Gastrocnemius medialis (tissue), 4 donors: Measurements from ENCODE around the gene NXPE1. TPM values are rescaled to one million over a fixed set of nuclear protein-coding genes. Genes with fewer than 3 reads are reported as not detected.

Experiments used
- ATAC-seq, 2 donors: fragments of 150-250 bp; one replicate each; pipeline ENCODE4 v1.9.1; 2016
- DNase-seq, 2 donors: peaks; one replicate each; pipeline ENCODE4 v3.0.0-alpha.2; 2019
- H3K27ac ChIP-seq, 4 donors: fragments of 200-600 bp; sonication (generic); 1 replicate in 1 of 4; 2 replicates in 3 of 4; pipeline ENCODE4 v1.5.1; 2016 to 2018; ENCODE audit warnings: mild to moderate bottlenecking in 2 of 4, moderate library complexity in 1 of 4
- H3K27me3 ChIP-seq, 3 donors: fragments of 200-600 bp; sonication (generic) in 2 of 3; 1 replicate in 1 of 3; 2 replicates in 2 of 3; pipeline versions ENCODE4 v1.5.1 to v1.6.0; 2016 to 2019; ENCODE audit warnings: mild to moderate bottlenecking in 1 of 3, moderate library complexity in 1 of 3
- H3K36me3 ChIP-seq, 2 donors: fragments of 200-600 bp; sonication (generic) in 1 of 2; one replicate each; pipeline ENCODE4 v1.5.1; 2017 to 2018
- H3K4me1 ChIP-seq, 2 donors: fragments of 200-600 bp; sonication (generic) in 1 of 2; one replicate each; pipeline ENCODE4 v1.5.1; 2016 to 2017; ENCODE audit warnings: mild to moderate bottlenecking in 2 of 2
- H3K4me3 ChIP-seq, 4 donors: fragments of 200-600 bp; sonication (generic) in 3 of 4; 1 replicate in 1 of 4; 2 replicates in 3 of 4; pipeline ENCODE4 v1.5.1; 2016 to 2019; ENCODE audit warnings: mild to moderate bottlenecking in 2 of 4
- H3K9me3 ChIP-seq, 3 donors: fragments of 200-600 bp; sonication (generic) in 2 of 3; 1 replicate in 1 of 3; 2 replicates in 2 of 3; pipeline ENCODE4 v1.5.1; 2016 to 2019
- CTCF ChIP-seq, 5 experiments: fragments of 450-650 bp in 3 of 5; fragments of 200-600 bp in 2 of 5; sonication (generic) in 2 of 5; IDR thresholded peaks in 4 of 5; conservative IDR thresholded peaks in 1 of 5; 1 replicate in 4 of 5; 2 replicates in 1 of 5; pipeline ENCODE4 v1.5.1; 2016 to 2019; ENCODE audit warnings: antibody characterized with exemption in 5 of 5, mild to moderate bottlenecking in 3 of 5, moderate library complexity in 3 of 5
- POLR2A ChIP-seq, 2 donors: fragments of 450-650 bp; IDR thresholded peaks; one replicate each; pipeline ENCODE4 v1.6.1; 2017; ENCODE audit warnings: antibody characterized with exemption in 2 of 2, mild to moderate bottlenecking in 2 of 2, moderate library complexity in 2 of 2
- in situ Hi-C, 4 donors: fragments of 200-750 bp; cut with MboI; loops; one replicate each; pipeline versions ENCODE4 v1.15.0 to v1.8.0; 2017; ENCODE audit warnings: low sequenced_read_pairs in 4 of 4
- intact Hi-C: fragments of 100-400 bp; cut with DNase I; formaldehyde crosslinking; loops from one replicate; pipeline ENCODE4 v1.15.1; 2023; ENCODE audit warnings: low total_unique reads
- total RNA-seq, 4 donors: library from RNA; depleted of rRNA; stranded (reverse); fragments of >200 nt; gene quantifications; one replicate each; pipeline versions ENCODE4 v1.1.0 to v1.2.3, GENCODE V29; 2016

Gene NXPE1
- total RNA-seq, 4 donors from 2014 or later, result 0.20 to 2.1 (median 1.2) TPM; not detected in 1

GRCh38 chr11:114483929-114484328, 75.8 kb downstream of the NXPE1 start:
- no peak overlapping the region for H3K4me3 ChIP-seq
- H3K27me3 ChIP-seq, result no peaks in the 10 kb centered on the region
- H3K27ac ChIP-seq, result no peak overlapping the region
- DNase-seq (no peak), ATAC-seq (no peak)
- H3K36me3 ChIP-seq, result no peaks in the 10 kb centered on the region
- no peak for TF ChIP-seq POLR2A (IDR thresholded peaks at IDR 0.05)
- TF ChIP-seq CTCF (IDR thresholded peaks at IDR 0.05 in 4 of 5, conservative IDR thresholded peaks at IDR 0.05 in 1 of 5), result no peak
- H3K9me3 ChIP-seq, result no peaks in the 10 kb centered on the region
- in situ Hi-C loops, result no loop called here
- H3K4me1 ChIP-seq, result no peaks in the 10 kb centered on the region
- intact Hi-C loops, result no loop called here

- TF ChIP-seq POLR2A (IDR thresholded peaks at IDR 0.05), result no peak
- TF ChIP-seq CTCF (IDR thresholded peaks at IDR 0.05 in 4 of 5, conservative IDR thresholded peaks at IDR 0.05 in 1 of 5), result no peak
- Histone ChIP-seq H3K4me1 (peaks cover 0 to 5% of the 10 kb centered on the region in 2 donors), H3K27ac (no peak overlapping the region), H3K9me3 (no peaks in the 10 kb centered on the region), H3K27me3 (no peaks in the 10 kb centered on the region), H3K4me3 (no peak overlapping the region), H3K36me3 (no peaks in the 10 kb centered on the region)
- no peak for DNase-seq
- intact Hi-C loops (no loop called here), in situ Hi-C loops (no loop called here)
- ATAC-seq, result no peak
Observed at GRCh38 chr11:114482114-114482513, 77.6 kb downstream of the NXPE1 start.

- Histone ChIP-seq H3K4me3 (no peak overlapping the region), H3K27ac (no peak overlapping the region), H3K36me3 (no peaks in the 10 kb centered on the region), H3K9me3 (no peaks in the 10 kb centered on the region), H3K4me1 (peaks cover 0 to 5% of the 10 kb centered on the region in 2 donors), H3K27me3 (no peaks in the 10 kb centered on the region)
- intact Hi-C loops (no loop called here), in situ Hi-C loops (no loop called here)
- no peak for DNase-seq
- ATAC-seq, result no peak
- TF ChIP-seq CTCF (IDR thresholded peaks at IDR 0.05 in 4 of 5, conservative IDR thresholded peaks at IDR 0.05 in 1 of 5) (no peak), POLR2A (IDR thresholded peaks at IDR 0.05) (no peak)
Observed at GRCh38 chr11:114479331-114479730, 80.3 kb downstream of the NXPE1 start.

GRCh38 chr11:114478768-114479167, 80.9 kb downstream of the NXPE1 start:
- H3K4me1 ChIP-seq, result peaks cover 0 to 5% of the 10 kb centered on the region in 2 donors
- H3K27ac ChIP-seq, result no peak overlapping the region
- no peak overlapping the region for H3K4me3 ChIP-seq
- H3K36me3 ChIP-seq, result no peaks in the 10 kb centered on the region
- H3K9me3 ChIP-seq, result no peaks in the 10 kb centered on the region
- TF ChIP-seq CTCF (IDR thresholded peaks at IDR 0.05 in 4 of 5, conservative IDR thresholded peaks at IDR 0.05 in 1 of 5), result no peak
- TF ChIP-seq POLR2A (IDR thresholded peaks at IDR 0.05), result no peak
- no peak for ATAC-seq
- in situ Hi-C loops, result no loop called here
- H3K27me3 ChIP-seq, result no peaks in the 10 kb centered on the region
- intact Hi-C loops, result no loop called here
- no peak for DNase-seq

GRCh38 chr11:114478001-114478410, 81.7 kb downstream of the NXPE1 start:
- ATAC-seq (no peak), DNase-seq (no peak)
- H3K9me3 ChIP-seq, result no peaks in the 10 kb centered on the region
- intact Hi-C loops, result no loop called here
- in situ Hi-C loops, result no loop called here
- peaks cover 0 to 5% of the 10 kb centered on the region in 2 donors for H3K4me1 ChIP-seq
- H3K4me3 ChIP-seq, result no peak overlapping the region
- no peak overlapping the region for H3K27ac ChIP-seq
- H3K36me3 ChIP-seq, result no peaks in the 10 kb centered on the region
- TF ChIP-seq POLR2A (IDR thresholded peaks at IDR 0.05) (no peak), CTCF (IDR thresholded peaks at IDR 0.05 in 4 of 5, conservative IDR thresholded peaks at IDR 0.05 in 1 of 5) (no peak)
- no peaks in the 10 kb centered on the region for H3K27me3 ChIP-seq
